Stimulated activated CD8-positive, alpha-beta memory T cell treated with anti-CD3 and anti-CD28 coated beads, Interleukin-15, amount 100 ng/mL, for 4 hours (primary cell): ENCODE results near the gene WDR27.
"Not testable (repeated sequence)": the region's sequence is repeated elsewhere in the genome, so short reads cannot be mapped to it uniquely, and the experiment has no call there.

ENCODE experiments used
- DNase-seq, 2 donors: peaks; one replicate each; pipeline ENCODE4 v3.0.0-alpha.2; 2020; ENCODE audit warnings: low read depth in 2 of 2

Gene WDR27

DNA sequence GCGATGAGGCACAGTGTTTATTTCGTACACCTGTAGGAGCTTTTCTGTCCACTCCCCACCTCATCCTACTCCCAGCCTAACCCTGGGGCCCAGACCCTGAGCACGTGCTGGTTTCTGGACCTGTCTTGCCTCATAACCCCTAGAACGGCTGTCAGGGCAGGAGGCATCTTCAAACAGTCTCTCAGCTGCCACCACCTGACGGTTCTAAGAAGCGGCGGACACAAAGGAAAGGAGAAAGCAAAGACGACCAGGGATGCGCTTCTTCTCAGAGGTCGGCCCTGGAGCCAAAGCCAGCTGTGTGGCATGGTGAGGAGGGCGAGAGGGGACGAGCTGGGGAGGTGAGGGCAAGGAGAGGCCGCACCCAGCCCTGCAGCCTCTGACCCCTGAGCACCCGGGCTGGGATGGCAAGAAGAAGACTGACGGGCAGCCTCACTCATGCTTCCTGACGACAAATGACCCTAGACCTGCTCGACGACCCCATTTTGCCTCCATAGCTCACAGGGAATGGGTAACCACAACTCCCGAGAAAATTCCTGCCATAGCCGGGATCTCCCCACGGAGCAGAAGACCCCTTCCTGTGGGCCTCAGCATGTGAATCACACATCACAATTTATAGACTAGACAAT is 62.1 kb downstream of the WDR27 start:
- DNase-seq: no peak

DNA sequence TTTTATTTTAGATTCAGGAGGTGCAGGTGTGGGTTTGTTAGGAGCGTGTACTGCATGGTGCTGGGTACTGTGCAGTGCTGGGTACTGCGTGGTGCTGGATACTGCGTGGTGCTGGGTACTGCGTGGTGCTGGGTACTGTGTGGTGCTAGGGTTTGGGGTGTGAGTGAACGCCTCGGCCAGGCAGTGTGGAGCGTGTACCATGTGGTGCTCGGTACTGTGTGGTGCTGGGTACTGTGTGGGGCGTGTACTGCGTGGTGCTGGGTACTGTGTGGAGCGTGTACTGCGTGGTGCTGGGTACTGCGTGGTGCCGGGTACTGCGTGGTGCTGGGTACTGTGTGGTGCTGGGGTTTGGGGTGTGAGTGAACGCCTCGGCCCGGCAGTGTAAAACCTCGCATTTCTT is 62.9 kb downstream of the WDR27 start:
- DNase-seq: no peak

DNA sequence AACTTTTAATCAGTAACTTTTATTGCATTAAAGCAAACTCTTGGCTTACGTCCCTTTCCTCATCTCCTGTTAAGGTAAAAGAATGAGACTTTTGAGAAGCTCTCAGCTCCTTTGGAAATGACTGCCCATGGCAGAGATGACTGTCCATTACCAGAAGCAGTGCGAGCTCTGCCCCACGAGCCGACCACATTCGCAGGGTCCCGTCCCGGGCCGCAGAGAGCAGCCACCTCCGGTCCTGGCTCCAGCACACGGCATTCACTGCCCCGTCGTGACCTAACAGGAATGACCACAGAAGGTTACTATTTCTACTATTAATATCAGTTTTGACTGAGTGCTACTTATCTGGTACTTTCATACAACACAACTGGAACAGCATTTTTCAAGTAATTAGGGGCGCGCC is 63.4 kb downstream of the WDR27 start:
- DNase-seq: no peak

DNA sequence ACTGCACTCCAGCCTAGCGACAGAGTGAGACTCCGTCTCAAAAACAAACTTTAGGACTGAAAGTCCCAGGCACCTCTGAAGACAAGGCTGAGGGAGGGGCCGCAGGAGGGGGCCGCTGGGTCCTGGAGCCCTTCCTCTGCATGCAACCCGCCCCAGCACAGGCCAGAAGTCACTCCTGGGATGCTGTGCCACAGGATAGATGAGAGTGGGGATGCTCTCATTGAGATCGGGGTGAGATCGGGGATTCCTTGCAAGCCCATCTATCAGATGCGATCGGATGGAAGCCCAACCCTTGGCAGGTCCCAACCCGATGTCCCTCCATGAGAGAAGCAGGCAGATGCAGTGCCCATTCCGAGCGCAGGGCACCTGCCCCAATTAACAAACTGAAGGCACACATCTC is 66.5 kb downstream of the WDR27 start:
- no peak for DNase-seq

DNA sequence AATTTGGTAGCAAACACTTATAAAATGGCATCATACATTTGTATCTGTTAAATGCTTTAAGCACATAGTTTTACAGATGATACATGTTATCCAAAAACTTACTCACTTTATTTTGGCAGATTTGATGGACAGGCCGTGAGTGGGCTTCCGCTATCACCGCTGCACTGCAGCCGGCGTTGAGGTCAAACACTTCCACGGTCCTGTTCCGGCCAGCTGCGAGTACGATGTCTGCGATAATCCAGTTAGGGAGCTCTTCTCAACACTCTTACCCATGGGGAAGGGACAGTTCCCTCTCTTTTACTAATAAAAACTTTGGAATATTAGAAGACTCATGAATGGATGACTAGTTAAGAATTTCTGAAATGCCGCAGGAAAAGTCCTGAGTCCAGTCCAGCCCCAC is 69.0 kb downstream of the WDR27 start:
- no peak for DNase-seq

GRCh38 chr6:169629256-169629655 is 72.6 kb downstream of the WDR27 start:
- no peak for DNase-seq

- no peak for DNase-seq
Measured at GRCh38 chr6:169627736-169628607, 73.9 kb downstream of the WDR27 start.

- DNase-seq: no peak
Measured at GRCh38 chr6:169626649-169627048, 75.2 kb downstream of the WDR27 start.

GRCh38 chr6:169626169-169626568 is 75.7 kb downstream of the WDR27 start:
- DNase-seq: no peak

- no peak for DNase-seq
Measured at GRCh38 chr6:169625376-169625775, 76.5 kb downstream of the WDR27 start.

DNA sequence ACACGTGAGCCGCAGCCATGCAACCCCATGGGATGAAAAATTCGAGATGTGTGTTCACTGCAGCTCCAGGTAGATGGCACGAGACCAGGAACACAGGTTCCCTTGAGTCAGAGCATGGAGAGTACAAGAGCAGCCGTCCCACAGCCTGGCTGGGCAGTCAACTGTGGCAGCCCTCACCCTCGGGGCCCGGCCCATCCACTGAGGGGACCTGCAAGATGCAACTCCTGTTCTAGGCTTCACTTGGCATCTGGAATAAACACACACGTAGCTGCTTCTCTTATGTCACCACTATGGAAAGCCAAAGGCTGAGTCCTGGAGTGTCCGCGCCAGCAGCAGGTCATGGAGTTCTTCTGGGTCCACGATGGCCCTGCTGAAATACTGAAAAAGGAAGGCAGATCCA is 77.0 kb downstream of the WDR27 start:
- DNase-seq: no peak

DNA sequence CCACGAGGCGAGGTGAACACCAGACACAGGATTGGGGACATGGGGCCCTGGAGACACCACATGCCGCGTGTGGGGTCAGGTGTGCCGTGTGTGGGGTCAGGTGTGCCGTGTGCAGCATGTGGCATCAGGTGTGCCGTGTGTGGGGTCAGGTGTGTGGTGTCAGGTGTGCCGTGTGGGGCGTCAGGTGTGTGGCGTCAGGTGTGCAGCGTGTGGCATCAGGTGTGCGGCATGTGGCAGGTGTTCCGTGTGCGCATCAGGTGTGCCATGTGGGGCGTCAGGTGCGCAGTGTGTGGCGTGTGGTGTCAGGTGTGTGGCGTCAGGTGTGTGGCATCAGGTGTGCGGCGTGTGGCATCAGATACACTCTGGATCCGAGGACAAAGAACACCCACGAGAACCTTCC is 77.9 kb downstream of the WDR27 start:
- no peak for DNase-seq

GRCh38 chr6:169623343-169623742 is 78.5 kb downstream of the WDR27 start:
- no peak for DNase-seq

DNA sequence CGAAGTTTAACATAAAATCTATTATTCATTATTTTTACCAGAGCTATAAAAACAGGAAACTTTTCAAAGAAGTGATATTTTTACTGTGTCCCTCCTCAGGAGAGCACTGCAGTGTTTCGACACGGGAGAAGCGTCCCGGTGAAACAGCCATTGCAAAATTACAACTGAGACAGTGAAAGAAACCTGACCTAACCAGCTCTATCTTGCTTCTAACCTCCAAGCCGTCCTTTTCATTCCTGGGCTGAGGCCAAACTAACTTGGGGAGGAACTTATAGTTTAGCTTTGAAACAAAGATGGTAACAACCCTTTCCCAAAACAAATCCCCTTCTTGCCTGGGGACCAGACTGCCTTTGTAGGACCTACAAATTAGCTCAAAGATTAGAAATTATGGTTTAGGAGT is 79.2 kb downstream of the WDR27 start:
- no peak for DNase-seq

DNA sequence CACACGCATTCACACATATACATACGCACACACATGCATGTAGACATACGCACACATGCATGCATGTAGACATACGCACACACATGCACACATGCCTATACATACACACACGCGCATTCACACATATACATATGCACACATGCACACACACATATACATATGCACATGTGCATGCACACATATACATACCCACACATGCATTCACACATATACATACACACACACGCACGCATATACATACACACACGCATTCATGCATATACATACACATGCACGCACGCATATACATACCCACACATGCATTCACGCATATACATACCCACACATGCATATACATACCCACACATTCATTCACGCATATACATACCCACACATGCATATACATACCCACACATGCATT is 80.5 kb downstream of the WDR27 start:
- DNase-seq: no peak

DNA sequence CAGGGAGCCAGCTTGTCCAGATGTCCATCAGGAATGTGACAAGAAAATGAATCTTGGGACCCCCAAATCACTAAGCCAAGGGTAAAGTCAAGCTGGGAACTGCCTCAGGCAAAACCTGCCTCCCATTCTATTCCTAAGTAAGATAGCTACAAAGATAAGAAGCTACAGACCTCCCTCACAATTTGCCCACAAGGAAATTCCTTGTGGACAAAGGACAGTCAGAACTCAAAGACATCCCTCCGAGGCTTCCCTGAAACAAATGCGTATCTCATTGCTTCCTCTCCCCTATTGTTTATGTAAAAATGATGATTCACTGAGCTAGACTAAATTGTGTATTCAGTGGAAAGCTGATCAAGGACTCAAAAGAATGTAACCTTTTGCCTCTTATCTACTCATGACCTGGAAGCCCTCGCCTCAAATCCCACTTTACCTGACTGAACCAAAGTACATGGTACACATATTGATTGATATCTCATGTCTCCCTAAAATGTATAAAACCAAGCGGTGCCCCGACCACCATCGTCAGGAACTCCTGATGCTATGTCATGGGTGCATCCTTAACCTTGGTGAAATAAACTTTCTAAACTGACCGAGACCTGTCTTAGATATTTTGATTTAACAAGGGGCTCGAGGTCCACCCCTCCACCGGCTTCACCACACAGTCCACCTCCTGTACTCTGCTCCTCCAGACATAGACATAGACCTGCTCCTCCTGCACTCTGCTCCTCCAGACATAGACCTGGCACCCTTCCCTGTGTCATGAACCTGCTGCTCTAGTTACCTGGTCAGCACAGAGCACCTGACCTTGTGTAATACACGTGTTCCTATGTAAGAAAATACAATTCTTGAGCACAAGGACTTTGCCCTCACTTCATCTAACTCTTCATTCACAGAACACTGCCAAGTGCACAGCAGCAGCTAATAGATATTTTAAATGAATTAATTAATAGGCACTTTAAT is 81.4 kb downstream of the WDR27 start:
- no peak for DNase-seq

DNA sequence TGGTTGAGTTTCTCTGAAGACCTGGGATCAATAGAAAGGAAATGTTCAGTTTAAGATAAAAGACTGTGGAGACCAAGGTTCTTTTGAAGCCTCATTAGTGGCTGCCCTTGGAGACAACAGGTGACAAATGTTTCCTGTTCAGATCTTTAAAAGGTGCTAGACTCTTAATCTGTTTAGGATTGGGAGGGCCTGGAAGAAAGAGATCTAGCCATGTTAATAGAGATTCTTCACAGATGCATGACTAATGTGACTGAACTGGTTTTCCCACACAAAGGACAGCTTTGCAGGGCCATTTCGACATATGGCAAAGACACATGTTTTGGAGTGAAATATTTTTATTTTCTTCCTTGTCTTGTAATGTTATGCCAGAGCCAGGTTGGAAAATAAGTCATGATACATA is 82.2 kb downstream of the WDR27 start:
- DNase-seq: no peak

DNA sequence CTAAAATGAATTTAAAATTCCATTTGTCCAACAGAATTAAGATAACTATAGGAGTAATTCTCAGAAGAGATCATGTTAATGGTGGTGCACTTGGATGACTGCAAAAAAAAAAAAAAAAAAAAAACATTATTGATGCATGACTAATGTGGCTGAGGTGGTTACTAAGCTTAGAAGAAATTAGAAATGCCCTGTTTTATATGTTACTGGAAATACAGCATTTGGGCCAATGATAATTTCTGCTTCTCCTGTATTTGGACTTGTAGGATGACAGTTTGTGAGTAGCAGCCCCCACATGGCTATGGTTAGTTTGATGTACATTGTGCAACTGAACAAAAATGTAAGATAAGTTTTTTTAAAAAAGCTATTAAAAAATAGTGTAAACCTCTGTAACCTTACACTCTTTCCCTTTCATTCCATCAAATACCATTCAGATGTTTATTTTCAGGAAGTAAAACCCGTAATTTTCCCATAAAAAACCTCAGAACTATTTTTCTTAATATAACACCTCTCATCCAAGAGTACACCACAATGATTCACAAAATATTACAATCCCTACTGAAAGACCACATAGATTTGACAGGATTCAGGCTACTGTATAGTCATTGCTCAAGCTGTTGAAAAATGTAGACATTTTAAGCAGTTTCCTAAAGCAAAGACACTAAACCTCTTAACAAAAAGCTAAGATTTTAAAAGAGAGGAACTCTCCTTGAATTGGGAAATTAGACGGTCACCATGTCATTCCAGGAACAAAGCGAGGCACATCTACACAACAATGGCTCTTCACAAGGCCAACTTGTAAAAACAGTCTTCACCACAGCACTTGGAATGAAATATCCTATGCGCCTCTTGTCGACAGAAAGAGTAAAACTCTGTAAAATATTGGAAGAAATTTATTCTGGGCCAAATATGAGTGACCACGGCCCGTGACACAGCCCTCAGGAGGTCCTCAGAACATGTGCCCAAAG is 83.0 kb downstream of the WDR27 start:
- DNase-seq: no peak

- DNase-seq: no peak
Measured at GRCh38 chr6:169617562-169617961, 84.3 kb downstream of the WDR27 start.

DNA sequence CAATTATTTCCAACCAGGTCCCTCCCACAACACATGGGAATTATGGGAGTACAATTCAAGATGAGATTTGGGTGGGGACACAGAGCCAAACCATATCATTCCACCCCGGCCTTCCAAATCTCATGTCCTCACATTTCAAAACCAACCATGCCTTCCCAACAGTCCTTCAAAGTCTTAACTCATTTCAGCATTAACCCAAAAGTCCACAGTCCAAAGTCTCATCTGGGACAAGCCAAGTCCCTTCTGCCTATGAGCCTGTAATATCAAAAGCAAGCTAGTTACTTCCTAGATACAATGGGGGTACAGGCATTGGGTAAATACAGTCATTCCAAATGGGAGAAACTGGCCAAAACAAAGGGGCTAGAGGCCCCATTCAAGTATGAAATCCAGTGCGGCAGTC is 93.2 kb downstream of the WDR27 start:
- DNase-seq: not testable (repeated sequence)

- no peak for DNase-seq
Measured at GRCh38 chr6:169604076-169604475, 97.8 kb downstream of the WDR27 start.
